Testis (tissue), 2 donors: ENCODE measurements around the gene PDK1.

Source experiments
- CTCF ChIP-seq, 3 experiments: fragments of 450-650 bp in 2 of 3; fragments of 200-600 bp in 1 of 3; sonication (generic) in 1 of 3; IDR thresholded peaks; one replicate each; pipeline ENCODE4 v1.5.1; 2016 to 2019; ENCODE audit warnings: antibody characterized with exemption in 3 of 3, mild to moderate bottlenecking in 2 of 3, moderate library complexity in 1 of 3
- POLR2A ChIP-seq: fragments of 450-650 bp; IDR thresholded peaks from one replicate; pipeline ENCODE4 v1.6.1; 2017; ENCODE audit warnings: antibody characterized with exemption, mild to moderate bottlenecking, moderate library complexity

DNA sequence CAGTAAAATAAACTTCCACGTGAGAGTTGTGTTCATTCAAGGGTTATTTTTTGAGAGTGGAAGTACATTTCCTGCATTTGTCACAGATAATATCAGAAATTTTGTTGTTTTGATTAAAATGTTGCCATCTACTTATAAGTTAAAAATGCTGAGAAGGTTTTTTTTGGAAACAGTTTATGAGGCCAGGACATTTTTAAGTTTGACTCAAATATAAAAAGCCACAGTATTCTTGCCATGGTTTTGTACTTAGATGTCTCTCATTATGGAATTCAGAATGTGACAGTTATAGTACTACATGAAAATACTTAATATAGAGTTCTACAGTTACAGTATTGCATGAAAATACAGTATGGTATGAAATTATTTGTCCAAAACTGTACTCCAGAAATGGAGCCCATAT is 44.1 kb downstream of the PDK1 start:
- TF ChIP-seq CTCF (IDR thresholded peaks at IDR 0.05) (no peak), POLR2A (no peak)
